ENCODE measurements around the gene ZBTB7C. TPM values are rescaled to one million over a fixed set of nuclear protein-coding genes. Genes with fewer than 3 reads are reported as not detected.

Gene ZBTB7C
- total and polyA plus RNA-seq, 4 donors: 0.19 to 1.1 (median 0.45) TPM

- no peaks in the 10 kb centered on the region for H3K9me3 ChIP-seq (ENCODE audit: control insufficient read depth in 4 of 4, low read length in 3 of 4)
- H3K36me3 ChIP-seq (ENCODE audit: control insufficient read depth in 4 of 4, insufficient read depth in 3 of 4, low read depth in 1 of 4, low read length in 3 of 4): no peaks in the 10 kb centered on the region
- WGBS: 90% methylated on average over 6 of the region's 6 CpGs
- no peak for DNase-seq (ENCODE audit: low spot score)
- no peak overlapping the region for H3K9ac ChIP-seq (ENCODE audit: low read depth in 1 of 2, low read length in 2 of 2)
- no peaks in the 10 kb centered on the region for H3K4me1 ChIP-seq (ENCODE audit: control insufficient read depth in 4 of 4, insufficient read depth in 4 of 4, low read length in 3 of 4)
- no peak overlapping the region for H3K4me3 ChIP-seq (ENCODE audit: low read depth in 1 of 3, low read length in 3 of 3)
- H3K27ac ChIP-seq (ENCODE audit: low read depth in 1 of 2, low read length in 2 of 2): no peak overlapping the region
- H3K27me3 ChIP-seq (ENCODE audit: control insufficient read depth in 4 of 4, insufficient read depth in 4 of 4, low read length in 3 of 4): no peaks in the 10 kb centered on the region
- TF ChIP-seq GABPA (IDR thresholded peaks at IDR 0.05 in 1 of 2, conservative IDR thresholded peaks at IDR 0.05 in 1 of 2) (no peak), CTCF (IDR thresholded peaks at IDR 0.05; ENCODE audit: low read depth, low read length, missing input control) (no peak), MAX (IDR thresholded peaks at IDR 0.05) (no peak), NR2F2 (IDR thresholded peaks at IDR 0.05) (no peak), YY1 (IDR thresholded peaks at IDR 0.05) (no peak), ATF3 (IDR thresholded peaks at IDR 0.05) (no peak), JUND (IDR thresholded peaks at IDR 0.05) (no peak)
Measured at GRCh38 chr18:48091869-48092497, 317.2 kb downstream of the ZBTB7C start.

GRCh38 chr18:48090702-48091101, 318.5 kb downstream of the ZBTB7C start:
- Histone ChIP-seq H3K27me3 (ENCODE audit: control insufficient read depth in 4 of 4, insufficient read depth in 4 of 4, low read length in 3 of 4) (no peaks in the 10 kb centered on the region), H3K36me3 (ENCODE audit: control insufficient read depth in 4 of 4, insufficient read depth in 3 of 4, low read depth in 1 of 4, low read length in 3 of 4) (no peaks in the 10 kb centered on the region), H3K27ac (ENCODE audit: low read depth in 1 of 2, low read length in 2 of 2) (no peak overlapping the region), H3K4me1 (ENCODE audit: control insufficient read depth in 4 of 4, insufficient read depth in 4 of 4, low read length in 3 of 4) (no peaks in the 10 kb centered on the region), H3K9me3 (ENCODE audit: control insufficient read depth in 4 of 4, low read length in 3 of 4) (no peaks in the 10 kb centered on the region), H3K4me3 (ENCODE audit: low read depth in 1 of 3, low read length in 3 of 3) (no peak overlapping the region), H3K9ac (ENCODE audit: low read depth in 1 of 2, low read length in 2 of 2) (no peak overlapping the region)
- TF ChIP-seq REST (IDR thresholded peaks at IDR 0.05) (no peak), CTCF (IDR thresholded peaks at IDR 0.05; ENCODE audit: low read depth, low read length, missing input control) (no peak), HNF4A (conservative IDR thresholded peaks at IDR 0.05) (no peak), RAD21 (IDR thresholded peaks at IDR 0.05) (no peak), SP1 (IDR thresholded peaks at IDR 0.05) (no peak), ATF3 (IDR thresholded peaks at IDR 0.05) (no peak), FOXA2 (IDR thresholded peaks at IDR 0.05) (no peak), ZBTB33 (IDR thresholded peaks at IDR 0.05) (no peak), RXRA (IDR thresholded peaks at IDR 0.05) (no peak), YY1 (IDR thresholded peaks at IDR 0.05) (no peak), MAX (IDR thresholded peaks at IDR 0.05) (no peak)
- 90% methylated on average over 1 of the region's 1 CpG for WGBS
- no peak for DNase-seq (ENCODE audit: low spot score)

Measured in liver (tissue), 9 donors.